NCI-H748 (cell line): Measurements from ENCODE around the gene TECPR2.
"Not testable (repeated sequence)": the region's sequence is repeated elsewhere in the genome, so short reads cannot be mapped to it uniquely, and the experiment has no call there.

Source experiments
- DNase-seq: peaks from one replicate; lab custom pipeline; 2025; ENCODE audit not compliant: unreplicated experiment; lab: John Stamatoyannopoulos, UW

Gene TECPR2

DNA sequence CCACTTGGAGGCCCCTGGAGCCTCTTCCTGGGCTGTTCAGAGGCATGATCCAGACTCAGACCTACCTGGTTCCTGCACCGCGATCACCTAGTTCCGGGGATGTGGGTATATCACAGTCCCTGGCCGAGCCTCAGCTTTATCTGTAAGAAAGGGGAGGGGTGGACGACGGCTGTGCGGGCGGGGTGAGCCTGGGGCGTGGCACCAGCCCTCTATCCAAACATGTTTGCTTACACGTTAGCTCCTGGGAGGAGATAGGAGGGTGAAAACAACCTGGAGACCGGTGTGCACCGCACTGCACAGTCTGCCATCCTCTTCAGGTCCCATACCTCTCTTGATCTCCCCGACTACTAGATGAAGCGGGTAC lies 145.7 kb downstream of the TECPR2 start:
- DNase-seq: peak; percentile 85

DNA sequence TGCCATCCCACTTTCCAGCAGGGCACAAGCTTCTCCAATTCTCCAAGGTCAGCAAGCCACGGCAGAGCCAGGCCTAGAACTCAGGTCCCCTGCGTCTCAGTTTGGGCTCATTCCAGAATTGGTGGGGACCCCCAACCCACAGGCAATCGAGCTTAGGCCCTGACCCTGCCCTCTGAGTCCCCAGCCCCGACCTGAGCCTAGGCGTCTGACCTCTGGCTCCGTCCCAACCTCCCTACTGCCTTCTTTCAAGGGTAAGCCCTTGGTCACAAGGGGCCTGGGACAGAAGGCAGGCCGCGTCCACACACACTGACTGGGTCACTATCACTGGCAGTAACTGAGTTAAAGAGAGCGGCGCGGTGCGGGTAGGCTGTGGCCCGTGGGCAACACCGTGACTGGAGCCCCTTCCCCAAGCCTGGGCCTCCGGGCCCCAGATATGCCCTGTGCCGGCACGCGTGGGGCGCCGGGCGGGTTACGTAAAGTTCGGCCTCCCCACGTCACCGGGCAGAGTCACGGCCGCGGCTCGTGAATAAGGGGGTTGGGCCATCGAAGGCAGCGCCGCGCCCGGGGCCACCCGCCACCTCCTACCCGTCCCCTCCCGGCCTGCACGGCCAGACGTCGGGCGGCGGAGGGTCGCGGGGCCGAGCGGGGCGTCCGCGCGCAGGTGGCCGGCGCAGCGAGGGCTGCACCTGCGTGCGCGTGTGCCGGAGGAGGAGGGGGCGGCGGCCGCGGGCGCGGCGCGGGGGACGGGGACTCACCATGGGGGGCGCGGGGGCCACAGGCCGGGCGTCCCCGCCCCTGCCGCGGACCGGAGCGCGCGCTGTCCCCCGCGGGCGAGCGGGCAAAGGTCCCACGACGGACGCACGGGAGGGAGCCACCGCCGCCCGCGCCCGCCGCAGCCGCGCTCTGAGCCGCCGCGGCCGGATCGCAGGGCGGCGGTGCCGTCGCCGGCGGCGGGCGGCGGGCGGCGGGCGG lies 146.3 kb downstream of the TECPR2 start:
- DNase-seq: peak; percentile 67

DNA sequence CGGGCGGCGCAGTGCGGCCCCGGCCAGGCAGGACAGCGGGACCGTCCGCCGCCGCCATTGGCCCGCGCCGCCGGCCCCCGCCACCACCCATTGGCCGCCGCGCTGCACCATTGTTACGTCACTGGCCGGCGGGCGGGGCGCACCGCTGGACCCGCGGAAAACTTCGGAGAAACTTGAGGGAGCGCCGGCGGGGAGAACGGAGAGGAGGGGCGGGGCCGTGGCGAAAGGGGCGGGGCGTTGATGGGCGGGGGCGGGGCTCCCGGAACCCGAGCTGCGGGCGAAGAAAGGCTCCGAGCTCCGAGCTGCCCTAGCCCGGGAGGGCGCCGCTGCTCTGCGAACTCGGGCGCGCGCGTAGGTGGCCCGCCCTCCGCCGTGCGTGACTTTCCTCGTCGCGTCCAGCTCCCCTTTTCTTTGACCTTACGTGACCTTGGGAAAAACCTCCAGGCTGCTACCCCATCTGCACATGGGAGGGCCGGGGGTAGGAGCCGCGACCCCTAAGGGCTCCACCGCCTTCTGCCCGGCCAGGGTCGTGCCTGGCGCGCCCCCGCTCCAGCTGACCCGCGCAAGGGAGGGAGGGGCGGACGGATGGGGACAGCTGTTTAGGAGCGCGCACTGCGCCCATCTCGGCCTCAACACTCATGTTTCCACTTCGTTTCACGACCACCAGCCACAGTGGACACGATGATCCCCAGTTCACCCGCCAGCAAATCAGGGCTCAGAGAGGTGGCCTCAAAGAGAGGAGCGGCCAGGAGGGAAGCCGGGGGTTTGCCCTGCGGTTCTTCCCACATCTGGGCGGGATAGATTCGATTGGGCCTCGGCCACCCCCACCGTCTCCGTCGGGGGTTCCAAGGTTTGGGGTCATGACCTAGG lies 147.2 kb downstream of the TECPR2 start, which contains the start of gene ANKRD9:
TSS of gene ANKRD9 (minus strand) at position 31 of the 870 bp plus-strand sequence. CDS start 1,887 bp downstream, outside the sequence.
- peak; percentile 95 for DNase-seq

DNA sequence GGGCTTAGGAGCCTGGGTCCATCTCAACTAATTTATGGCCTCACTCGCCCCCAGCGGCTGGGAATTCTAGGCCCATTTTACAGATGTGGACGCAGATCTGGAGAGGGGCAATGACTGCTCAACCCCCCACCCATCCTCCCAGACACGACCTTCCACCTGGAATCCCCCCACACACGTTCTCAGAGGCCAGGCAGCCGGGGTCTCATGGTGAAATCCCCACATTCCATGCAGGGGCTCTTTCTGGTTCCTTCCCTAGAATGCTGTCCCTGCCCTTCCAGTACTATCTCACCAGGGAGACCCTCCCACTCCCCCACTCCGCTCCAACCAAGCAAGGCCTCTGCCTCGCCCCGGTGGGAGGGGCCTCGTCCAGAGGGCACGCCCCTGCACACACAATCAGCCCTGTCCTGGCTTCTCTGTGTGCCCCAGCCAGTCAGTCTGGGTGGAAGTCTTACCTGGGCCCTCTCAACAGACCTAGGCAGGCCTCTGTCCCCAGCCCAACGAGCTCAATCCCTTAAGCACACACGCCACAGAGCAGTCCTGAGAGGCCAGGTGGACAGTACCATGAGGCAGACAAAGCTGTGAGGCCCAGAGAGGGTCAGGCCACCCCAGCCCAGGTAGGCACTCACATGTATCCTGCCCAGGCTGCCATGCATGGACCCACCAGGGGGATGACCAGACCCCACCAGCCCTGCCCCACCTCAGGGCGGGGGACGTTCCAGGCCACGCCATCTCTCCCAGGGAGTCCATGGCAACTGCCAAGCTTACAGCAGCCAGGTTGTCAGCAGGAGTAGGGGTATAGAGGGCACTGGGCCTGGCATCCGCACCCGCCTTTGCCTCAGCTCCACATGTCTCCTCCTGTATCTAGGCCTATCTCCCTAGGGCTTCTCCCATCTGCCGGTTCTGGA lies 148.1 kb downstream of the TECPR2 start:
- DNase-seq: peak; percentile 61

DNA sequence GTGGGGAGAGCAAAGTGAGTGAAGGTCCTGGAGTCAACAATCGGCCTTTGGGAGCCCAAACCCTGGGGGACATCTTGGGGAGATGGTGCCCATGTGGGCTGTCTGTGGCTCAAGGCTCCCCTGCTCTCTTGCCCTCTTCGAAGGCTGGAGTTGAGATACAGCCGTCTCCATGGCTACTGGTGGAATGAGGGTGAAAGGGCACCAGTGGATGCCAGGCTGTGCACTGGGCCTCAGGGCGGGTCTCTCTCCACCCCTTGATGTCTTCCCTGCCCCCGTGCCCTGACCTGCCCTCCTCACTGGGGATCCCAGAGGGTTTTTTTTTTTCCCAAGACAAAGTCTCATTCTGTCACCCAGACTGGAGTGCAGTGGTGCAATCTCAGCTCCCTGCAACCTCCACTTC lies 148.8 kb downstream of the TECPR2 start:
- no peak for DNase-seq

- DNase-seq: no peak
These were observed 150.1 kb downstream of the TECPR2 start for GRCh38 chr14:102512793-102513300.

- DNase-seq: no peak
These were observed 151.4 kb downstream of the TECPR2 start for GRCh38 chr14:102513899-102514772.

GRCh38 chr14:102514987-102515733 lies 152.4 kb downstream of the TECPR2 start:
- no peak for DNase-seq

DNA sequence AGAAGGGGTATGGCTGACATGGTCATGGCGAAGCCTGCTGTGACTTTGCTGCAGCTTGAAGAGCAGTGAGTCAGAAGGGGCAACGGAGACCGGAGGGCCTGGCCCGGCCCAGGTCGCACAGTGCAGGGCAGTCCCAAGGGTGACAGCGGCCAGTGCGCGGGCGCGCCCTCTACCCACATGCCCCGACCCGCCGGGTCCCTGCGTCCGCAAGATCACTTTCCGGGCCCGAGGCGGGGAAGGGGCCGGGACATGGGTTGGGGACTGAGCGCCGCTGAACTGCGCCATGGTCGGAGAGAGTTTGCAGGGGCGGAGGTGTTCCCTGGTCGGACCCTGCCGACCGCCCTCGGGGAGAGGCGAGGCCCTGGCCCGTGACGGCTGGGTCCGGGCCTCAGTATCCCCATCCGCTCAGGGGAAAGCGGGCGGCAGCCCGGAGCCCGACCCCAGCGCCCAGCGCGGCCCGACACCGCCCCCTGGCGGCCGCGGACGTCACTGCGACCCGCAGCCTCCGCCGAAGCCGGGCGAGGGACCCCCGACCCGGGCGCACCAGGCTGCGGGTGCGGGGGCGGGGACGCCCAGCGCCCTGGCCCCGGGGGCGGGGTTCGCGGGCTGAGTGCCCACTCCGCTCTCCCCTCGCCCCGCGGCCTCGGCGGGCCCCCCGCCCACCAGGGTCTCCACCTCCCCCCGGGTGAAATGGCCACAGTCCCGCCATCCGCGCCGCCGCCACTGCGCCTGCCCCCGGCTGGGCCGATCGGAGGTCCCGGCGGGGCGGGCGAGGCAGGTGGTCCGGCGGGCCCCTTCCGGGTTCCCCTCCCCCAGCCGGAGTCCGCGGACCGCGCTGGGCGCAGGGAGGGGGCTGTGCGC lies 154.0 kb downstream of the TECPR2 start:
- DNase-seq: peak; percentile 66

DNA sequence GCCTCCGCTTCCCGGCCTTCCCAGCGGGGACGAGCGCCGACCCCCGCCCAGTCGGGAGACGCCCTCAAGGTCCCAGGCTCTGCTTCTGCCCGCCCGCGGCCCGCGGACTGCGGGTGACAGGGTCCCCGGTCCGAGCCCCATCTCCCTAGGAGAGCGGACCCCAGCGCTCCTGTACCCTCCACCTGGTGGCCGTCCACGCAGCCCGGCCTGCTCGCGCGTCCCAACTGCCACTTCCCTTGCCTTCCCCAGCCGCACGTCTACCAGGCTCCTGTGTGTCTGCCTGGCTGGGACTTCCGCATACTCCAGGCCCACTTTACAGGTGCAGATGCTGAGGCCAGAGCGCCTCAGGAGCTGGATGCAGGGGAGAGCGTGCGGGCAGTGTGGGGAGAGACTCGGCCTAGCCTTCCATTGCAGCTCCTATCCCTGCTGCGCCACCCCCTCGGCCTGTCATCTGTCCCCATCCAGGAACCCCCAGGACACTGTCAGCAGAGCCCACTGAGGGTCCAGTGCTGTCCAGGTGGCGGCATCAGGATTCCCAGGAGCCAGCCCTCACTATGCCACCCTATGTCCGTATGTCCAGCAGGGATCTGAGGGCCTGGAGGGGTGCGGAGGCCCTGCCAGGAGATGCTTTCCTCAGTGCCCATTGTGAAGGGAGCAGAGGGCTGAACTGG lies 154.8 kb downstream of the TECPR2 start:
- DNase-seq: peak; percentile 50

GRCh38 chr14:102518063-102518648 lies 155.4 kb downstream of the TECPR2 start:
- no peak for DNase-seq

- DNase-seq: not testable (repeated sequence)
These were observed 157.0 kb downstream of the TECPR2 start for GRCh38 chr14:102519709-102520108.

GRCh38 chr14:102523200-102523568 lies 160.4 kb downstream of the TECPR2 start:
- no peak for DNase-seq

DNA sequence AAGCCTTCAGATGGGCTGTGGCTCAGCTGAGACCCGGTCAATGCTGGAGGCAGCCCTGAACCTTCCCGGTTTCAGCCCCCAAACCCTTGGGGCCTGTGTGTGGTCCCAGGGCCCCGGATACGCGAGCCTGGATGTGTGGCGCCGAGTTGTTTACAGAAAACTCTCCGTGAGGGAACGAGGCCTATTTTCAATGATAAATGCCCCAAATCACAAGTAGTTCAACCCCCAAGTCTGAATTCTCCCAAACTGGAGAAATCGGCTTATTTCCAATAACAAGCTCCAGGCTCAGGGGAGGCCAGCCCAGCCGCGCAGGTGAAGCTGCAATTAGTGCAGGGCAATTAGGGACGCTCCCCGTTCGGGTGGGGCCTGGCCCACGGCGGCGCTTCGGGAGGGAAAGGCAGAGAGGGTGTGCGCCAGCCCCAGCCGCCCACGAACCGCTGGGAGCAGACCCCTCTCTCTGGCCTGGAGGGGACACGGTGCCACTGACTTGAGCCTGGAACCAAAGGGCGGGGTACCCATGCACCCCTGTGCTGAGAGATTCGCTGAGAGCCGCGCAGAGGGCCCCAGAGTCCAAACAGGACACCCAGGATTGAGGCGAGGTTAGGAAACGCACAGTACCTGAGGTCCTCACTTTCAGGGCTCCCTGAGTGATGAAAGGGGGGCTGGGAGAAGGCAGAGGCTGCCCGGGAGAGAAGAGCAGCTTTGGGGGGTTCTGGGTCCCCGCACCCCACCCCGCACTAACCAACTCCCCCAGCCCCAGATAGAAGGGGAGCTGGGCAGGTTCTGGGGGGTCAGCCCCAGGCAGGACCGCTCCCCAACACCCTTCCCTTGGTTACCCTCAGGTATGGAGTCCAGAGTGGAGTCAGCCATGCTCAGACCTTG lies 161.1 kb downstream of the TECPR2 start:
- DNase-seq: peak; percentile 90

GRCh38 chr14:102524451-102525218 lies 161.9 kb downstream of the TECPR2 start:
- DNase-seq: peak; percentile 100
